Measurements from ENCODE around the gene SEC14L2.

The SEC14L2 gene

GRCh38 chr22:30396871-30397655, at the start of gene SEC14L2:
Gene SEC14L2 (plus strand): TSS chr22:30397018. CDS start chr22:30397117, 99 bp downstream.
- peak; percentile 70 for DNase-seq (ENCODE audit: low spot score)

- no peak for DNase-seq (ENCODE audit: low spot score)
Observed at GRCh38 chr22:30347255-30347892, 49.4 kb upstream of the SEC14L2 start.

- no peak for DNase-seq (ENCODE audit: low spot score)
Observed at GRCh38 chr22:30348404-30348803, 48.4 kb upstream of the SEC14L2 start.

GRCh38 chr22:30348809-30349208, 48.0 kb upstream of the SEC14L2 start:
- no peak for DNase-seq (ENCODE audit: low spot score)

- no peak for DNase-seq (ENCODE audit: low spot score)
Observed at GRCh38 chr22:30351226-30351625, 45.6 kb upstream of the SEC14L2 start.

- no peak for DNase-seq (ENCODE audit: low spot score)
Observed at GRCh38 chr22:30354644-30355043, 42.2 kb upstream of the SEC14L2 start.

GRCh38 chr22:30356449-30357235, 40.2 kb upstream of the SEC14L2 start, which contains the start of the genes CCDC157 and SF3A1:
Gene CCDC157 (plus strand): TSS chr22:30357007. CDS start chr22:30366001, 8,994 bp downstream.
Gene SF3A1 (minus strand): TSS chr22:30356894. CDS start chr22:30356792, 102 bp downstream.
- peak; percentile 93 for DNase-seq (ENCODE audit: low spot score)

- no peak for DNase-seq (ENCODE audit: low spot score)
Observed at GRCh38 chr22:30357236-30357570, 39.6 kb upstream of the SEC14L2 start.

GRCh38 chr22:30357650-30358215, 39.1 kb upstream of the SEC14L2 start:
- DNase-seq (ENCODE audit: low spot score): no peak

GRCh38 chr22:30358541-30358940, 38.3 kb upstream of the SEC14L2 start:
- DNase-seq (ENCODE audit: low spot score): no peak

GRCh38 chr22:30361916-30362650, 34.7 kb upstream of the SEC14L2 start:
- no peak for DNase-seq (ENCODE audit: low spot score)

- no peak for DNase-seq (ENCODE audit: low spot score)
Observed at GRCh38 chr22:30362651-30363281, 34.1 kb upstream of the SEC14L2 start.

GRCh38 chr22:30365891-30366290, 30.9 kb upstream of the SEC14L2 start:
- DNase-seq (ENCODE audit: low spot score): no peak

- no peak for DNase-seq (ENCODE audit: low spot score)
Observed at GRCh38 chr22:30368420-30368819, 28.4 kb upstream of the SEC14L2 start.

GRCh38 chr22:30370641-30371230, 26.1 kb upstream of the SEC14L2 start:
- DNase-seq (ENCODE audit: low spot score): no peak

GRCh38 chr22:30371321-30371720, 25.5 kb upstream of the SEC14L2 start:
- no peak for DNase-seq (ENCODE audit: low spot score)

- no peak for DNase-seq (ENCODE audit: low spot score)
Observed at GRCh38 chr22:30371981-30372380, 24.8 kb upstream of the SEC14L2 start.

- no peak for DNase-seq (ENCODE audit: low spot score)
Observed at GRCh38 chr22:30372915-30373314, 23.9 kb upstream of the SEC14L2 start.

- no peak for DNase-seq (ENCODE audit: low spot score)
Observed at GRCh38 chr22:30373331-30374325, 23.2 kb upstream of the SEC14L2 start.
